Esophagus mucosa (tissue), 1 donor: ENCODE results near the gene FTCD. TPM values are rescaled to one million over a fixed set of nuclear protein-coding genes. Genes with fewer than 3 reads are reported as not detected.
"Not testable (repeated sequence)": the region's sequence is repeated elsewhere in the genome, so short reads cannot be mapped to it uniquely, and the experiment has no call there.

Source experiments
- ATAC-seq: fragments of 200-7000 bp; cut with Tn5 transposase; one replicate; pipeline ENCODE4 v1.9.1; 2020
- total RNA-seq: library from RNA; stranded (reverse); gene quantifications from one replicate; pipeline ENCODE4 v1.2.4, GENCODE V29; 2023
- donor health status: DM: yes; HTN: yes; CAD: no.

FTCD gene
- total RNA-seq, 1 donor from 2014 or later, result 0.36 TPM

DNA sequence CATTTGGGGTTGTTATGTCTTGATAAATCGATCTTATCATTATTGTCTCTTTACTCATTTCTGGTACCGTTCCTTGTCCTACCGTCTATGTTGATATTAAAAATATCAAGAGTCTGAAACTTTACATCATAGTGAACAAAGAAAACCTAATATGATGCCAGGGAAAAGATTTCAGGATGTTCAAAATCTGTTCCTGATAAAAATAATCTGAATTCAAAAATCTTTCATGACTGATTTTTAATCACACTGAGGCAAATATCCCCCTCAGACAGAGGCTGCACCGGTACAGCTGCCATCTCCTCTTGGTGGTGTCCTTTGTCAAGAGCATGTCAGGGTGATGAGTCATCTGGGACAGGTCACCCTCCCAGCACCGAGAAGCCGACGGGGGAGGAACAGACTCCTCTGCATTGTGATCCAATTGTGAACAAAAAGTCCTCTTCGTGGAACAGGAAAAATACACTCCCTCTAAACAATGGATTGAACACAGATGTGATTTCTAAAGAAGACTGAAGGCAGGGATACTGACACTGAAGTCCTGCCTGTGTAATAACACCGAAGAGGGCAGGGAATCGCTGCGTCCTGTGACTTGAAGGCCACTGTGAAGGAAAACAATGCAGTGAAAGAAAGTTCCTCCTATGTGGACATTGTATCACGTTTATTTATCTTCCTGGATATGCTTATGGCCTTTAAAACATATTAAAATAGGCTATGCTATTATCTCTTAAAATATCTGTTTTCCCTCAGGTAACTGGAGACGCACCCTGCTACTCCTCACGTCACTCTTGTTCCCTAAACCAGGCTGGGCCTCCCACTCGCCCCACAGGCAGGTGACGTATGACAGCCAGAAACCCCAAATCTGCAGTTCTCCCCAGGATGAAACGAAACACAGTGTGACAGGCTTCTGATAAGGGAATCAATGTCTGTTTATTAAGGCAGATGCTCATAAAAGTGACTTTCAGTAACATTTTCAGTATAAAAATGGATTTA is 33.1 kb upstream of the FTCD start:
- ATAC-seq, result peak; percentile 39

- ATAC-seq, result no peak
Measured at GRCh38 chr21:46187814-46188213, 32.4 kb upstream of the FTCD start.

DNA sequence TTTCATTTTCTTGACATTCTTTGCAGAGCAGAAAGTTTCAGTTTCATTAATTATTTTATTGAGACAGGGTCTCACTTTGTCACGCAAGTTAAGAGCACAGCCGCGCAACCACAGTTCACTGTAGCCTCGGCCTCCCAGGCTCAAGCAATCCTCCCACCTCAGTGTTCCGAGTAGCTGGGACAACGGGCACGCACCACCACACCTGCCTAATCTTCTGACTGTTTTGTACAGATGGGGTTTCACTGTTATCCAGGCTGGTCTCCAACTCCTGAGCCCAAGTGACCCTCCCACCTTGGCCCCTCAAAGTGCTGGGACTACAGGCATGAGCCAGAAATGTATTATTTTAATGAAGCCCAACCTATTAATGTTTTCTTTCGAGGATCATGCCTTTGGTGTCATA is 31.9 kb upstream of the FTCD start:
- ATAC-seq, result no peak

DNA sequence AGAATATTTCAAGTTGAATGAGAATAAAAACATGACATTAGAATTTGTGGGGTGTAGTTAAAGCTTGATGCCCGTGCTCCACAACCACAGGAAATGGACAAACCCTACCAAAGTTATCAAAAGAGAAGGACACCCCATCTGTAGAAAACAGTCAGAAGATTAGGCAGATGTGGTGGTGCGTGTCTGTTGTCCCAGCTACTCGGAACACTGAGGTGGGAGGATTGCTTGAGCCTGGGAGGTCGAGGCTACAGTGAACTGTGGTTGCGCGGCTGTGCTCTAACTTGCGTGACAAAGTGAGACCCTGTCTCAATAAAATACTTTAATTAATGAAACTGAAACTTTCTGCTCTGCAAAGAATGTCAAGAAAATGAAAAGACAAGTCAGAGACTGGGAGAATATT is 30.3 kb upstream of the FTCD start:
- ATAC-seq, result no peak

DNA sequence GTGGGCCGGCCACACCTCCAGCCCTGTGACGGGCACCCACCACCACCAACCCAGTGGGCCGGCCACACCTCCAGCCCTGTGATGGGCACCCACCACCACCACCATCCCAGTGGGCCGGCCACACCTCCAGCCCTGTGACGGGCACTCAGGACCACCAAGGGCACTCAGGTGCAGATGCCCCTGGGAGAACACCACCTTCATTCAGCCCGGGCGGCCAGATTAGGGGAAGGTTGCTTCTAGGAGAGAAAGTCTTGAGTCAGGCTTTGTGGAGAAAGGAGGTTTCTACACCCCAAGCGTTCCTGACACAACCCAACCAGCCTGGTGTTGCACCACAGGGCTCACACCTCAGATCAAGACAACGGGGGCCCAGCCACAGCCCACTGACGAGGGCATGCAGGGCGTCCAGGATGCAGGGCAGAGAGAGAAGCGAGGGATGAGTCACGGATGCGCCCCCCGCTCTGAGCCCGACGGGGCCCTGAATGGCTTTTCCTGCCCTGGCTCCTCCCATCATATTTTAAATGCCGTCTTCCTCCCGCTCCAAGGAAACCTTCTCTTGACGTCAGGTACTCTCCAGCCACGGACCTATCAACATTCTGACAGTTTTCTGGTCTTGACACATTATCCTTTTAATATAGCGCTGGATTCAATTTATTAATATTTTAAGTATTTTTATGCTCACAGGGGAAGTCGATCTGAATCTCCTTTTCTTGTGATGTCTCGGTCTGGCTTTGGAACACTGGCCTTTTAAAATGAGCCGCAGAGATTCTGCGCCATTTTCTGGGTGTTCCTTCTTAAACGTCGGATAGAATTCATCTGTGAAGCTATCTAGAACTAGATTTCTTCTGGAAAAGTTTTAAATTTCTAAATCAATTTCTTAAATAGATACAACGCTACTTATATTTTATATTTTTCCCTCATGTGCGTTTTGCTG is 29.5 kb upstream of the FTCD start:
- peak; percentile 58 for ATAC-seq

DNA sequence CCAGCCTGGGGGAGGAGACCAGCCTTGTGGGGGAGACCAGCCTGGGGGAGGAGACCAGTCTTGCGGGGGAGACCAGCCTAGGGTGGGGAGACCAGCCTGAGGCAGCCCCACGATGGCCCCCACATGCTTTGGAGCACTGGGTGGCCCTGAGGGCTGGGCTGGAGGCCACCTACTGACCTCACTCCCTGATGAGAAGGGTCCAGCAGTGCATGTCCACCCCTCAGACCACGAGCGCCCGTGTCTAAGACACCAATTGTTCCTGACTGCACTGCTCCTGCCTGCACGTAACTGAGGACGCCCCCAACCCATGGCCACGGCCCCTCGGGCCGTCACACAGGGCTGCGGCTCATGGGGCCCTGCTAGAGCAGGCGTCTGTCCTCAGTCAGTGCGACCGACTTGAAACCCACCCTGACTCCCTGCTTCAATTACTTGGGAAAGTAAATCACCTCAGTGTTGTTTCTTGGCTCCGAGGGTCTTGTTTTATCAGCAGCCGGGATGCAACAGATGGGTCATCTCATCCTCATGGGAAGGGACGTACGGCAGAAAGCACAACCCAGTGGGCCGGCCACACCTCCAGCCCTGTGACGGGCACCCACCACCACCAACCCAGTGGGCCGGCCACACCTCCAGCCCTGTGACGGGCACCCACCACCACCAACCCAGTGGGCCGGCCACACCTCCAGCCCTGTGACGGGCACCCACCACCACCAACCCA is 28.7 kb upstream of the FTCD start, which contains the start of gene SPATC1L:
Gene SPATC1L (minus strand): TSS at position 550 of the 715 bp plus-strand sequence. CDS start 1,643 bp downstream, outside the sequence.
- ATAC-seq, result peak; percentile 66

DNA sequence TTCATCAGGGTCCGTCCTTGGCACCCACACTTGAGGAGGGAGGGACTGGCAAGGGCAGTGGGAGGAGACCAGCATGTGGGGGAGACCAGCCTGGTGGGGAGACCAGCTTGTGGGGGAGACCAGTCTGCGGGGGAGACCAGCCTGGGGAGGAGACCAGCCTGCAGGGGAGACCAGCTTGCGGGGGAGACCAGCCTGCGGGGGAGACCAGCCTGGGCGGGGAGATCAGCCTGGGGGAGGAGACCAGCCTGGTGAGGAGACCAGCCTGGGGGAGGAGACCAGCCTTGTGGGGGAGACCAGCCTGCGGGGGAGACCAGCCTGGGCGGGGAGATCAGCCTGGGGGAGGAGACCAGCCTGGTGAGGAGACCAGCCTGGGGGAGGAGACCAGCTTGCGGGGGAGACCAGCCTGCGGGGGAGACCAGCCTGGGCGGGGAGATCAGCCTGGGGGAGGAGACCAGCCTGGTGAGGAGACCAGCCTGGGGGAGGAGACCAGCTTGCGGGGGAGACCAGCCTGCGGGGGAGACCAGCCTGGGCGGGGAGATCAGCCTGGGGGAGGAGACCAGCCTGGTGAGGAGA is 28.0 kb upstream of the FTCD start:
- not testable (repeated sequence) for ATAC-seq

DNA sequence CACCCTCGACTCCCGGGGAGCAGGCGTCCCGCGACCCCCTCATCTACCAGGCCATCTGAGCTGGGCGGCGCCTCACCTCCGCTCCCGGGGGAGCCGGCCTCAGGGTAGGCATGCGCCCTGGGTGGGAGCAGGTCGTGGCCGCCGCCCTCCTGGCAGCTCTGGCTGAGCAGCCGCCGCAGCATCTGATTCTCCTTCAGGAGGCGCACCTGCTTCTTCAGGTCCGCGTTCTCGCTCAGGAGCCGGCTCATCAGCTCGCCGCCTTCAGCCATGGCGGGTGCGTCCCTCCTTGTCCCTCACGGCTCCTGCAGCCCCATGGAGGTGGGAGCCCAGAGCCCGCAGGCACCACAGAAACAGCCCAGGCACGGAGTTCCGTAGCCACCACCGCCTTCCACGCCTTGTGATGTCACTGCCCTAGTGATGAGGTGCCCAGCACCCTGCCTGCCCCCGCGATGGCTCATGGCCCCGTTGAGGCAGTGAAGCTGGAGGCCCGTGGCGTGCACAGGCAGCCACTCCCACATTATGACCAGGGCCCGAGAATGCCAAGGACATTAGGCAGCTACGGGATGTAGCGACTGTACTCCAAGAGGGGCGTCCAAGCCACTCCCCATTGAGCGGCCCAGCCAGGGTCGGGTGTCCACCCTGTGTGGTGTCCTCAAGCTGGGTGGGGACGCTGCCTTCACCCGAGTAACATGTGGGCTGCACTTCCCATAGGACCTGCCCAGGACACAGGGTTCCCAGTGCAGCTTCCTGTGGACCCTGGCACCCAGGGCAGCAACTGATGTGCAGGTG is 27.4 kb upstream of the FTCD start:
- ATAC-seq, result peak; percentile 4

- no peak for ATAC-seq
Measured at GRCh38 chr21:46181953-46182547, 26.7 kb upstream of the FTCD start.

DNA sequence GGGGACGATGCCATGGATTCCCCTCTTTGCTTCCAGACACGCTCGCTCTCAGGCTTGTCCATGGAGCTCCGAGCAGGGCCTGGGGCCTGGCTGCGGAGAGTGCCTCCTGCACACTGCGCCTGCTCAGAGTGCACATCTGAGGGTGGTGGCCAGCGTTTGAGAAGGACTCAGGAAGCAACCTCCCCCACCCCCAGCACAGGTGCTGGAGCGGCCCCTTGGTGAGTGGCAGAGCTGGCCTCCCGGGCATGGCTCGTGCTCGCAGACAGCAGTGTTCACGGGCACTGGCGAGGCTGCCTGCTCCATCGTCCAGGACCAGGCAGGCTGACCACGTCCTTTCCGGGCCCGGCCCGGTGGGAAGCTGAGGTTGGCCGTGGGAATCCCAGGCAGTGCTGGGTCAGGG is 26.1 kb upstream of the FTCD start:
- ATAC-seq, result no peak

GRCh38 chr21:46180778-46181391 is 25.5 kb upstream of the FTCD start:
- no peak for ATAC-seq

DNA sequence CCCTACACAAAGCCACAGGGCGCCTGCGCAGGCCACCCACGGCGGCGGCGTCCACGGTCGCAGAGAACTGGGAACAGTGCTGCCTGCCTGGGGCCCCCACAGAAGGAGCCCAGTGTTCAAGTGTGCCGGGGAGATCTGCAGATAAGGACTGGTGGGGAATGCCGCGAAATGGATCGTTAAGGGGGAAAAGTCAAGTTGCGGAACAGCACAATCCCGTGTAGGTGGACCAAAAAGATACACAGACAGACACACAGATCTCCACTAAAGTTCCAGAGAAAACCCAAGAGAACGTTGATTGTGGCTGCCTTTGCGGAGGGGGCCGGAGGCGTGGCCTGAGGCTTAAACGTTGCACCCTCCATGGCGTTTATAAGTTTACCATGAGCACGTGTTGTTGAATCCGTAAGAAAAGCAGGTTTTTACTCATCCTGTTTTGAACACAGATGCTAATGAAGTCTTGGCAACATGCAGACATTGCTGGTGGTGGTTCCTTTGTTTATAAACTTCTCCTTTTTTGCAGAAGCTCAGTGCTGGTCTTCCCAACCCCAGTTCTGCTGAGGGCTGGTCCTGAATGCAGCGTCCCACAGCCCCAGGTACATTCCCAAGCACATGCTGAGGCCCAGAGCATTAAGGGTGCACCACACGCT is 24.8 kb upstream of the FTCD start:
- ATAC-seq, result no peak

- no peak for ATAC-seq
Measured at GRCh38 chr21:46179708-46180078, 24.3 kb upstream of the FTCD start.

DNA sequence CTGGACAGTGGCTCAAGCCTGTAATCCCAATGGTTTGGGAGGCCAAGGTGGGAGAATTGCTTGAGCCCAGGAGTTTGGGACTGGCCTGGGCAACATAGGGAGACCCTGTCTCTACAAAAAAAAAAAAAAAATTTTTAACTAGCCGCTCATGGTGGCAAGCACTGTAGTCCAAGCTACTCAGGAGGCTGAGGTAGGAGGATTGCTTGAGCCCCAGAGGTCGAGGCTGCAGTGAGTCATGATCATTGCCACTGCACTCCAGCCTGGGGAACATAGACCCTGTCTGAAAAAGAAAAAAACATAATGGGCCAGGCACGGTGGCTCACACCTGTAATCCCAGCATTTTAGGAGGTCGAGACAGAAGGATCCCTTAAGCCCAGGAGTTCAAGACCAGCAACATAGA is 23.6 kb upstream of the FTCD start:
- no peak for ATAC-seq

GRCh38 chr21:46176443-46177129 is 21.2 kb upstream of the FTCD start:
- ATAC-seq, result not testable (repeated sequence)

GRCh38 chr21:46173573-46173972 is 18.2 kb upstream of the FTCD start:
- peak; percentile 36 for ATAC-seq

DNA sequence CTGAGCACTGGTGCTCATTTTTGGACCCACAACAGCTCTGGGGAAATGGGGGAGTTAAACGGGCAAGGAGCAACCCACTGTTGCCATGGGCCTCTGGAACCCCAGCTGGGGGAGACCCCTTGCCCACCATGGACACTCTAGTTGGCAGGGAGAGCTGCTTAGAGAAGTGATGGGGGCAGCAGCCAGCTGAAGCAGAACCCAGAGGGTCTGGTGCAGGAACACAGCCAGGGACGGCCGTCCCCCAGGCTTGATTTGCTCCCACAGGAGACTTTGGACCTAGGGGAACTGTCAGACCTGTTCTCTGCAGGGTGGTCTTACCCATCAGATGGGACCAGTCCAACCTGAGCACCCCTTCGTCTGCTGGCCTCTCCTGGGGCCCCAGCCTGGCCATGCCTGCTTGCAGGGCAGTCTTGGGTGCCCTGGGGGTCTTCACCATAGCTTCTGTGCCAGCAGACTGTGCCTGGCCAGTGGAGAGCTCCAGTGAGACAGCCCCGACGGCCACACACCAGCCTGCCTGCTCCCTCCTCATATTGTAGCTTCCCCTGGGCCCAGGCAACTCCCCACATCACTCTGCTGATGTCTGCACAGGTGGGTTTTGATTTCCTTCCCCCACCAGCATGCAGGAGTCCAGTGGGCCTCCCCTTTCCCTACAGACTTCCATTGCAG is 17.6 kb upstream of the FTCD start:
- peak; percentile 22 for ATAC-seq

GRCh38 chr21:46171996-46172862 is 16.9 kb upstream of the FTCD start:
- ATAC-seq, result no peak
